GM12878 (cell line): ENCODE data around the gene EXOSC6. TPM values are rescaled to one million over a fixed set of nuclear protein-coding genes. Genes with fewer than 3 reads are reported as not detected.

Experiments
- CREB1 ChIP-seq: IDR thresholded peaks from 2 replicates; pipeline ENCODE4 v1.6.1; 2012; ENCODE audit warnings: low read depth, mild to moderate bottlenecking, inconsistent platforms
- EZH2 ChIP-seq: IDR thresholded peaks from 2 replicates; pipeline ENCODE4 v1.6.1; 2012; ENCODE audit warnings: low read depth, mild to moderate bottlenecking, control low read depth, inconsistent platforms, low read length, borderline replicate concordance; ENCODE audit not compliant: control insufficient read depth
- FOXM1 ChIP-seq: IDR thresholded peaks from 2 replicates; pipeline ENCODE4 v1.6.1; 2012; ENCODE audit warnings: low read depth, mild to moderate bottlenecking, inconsistent platforms, low read length, moderate library complexity
- JUNB ChIP-seq: IDR thresholded peaks from 2 replicates; pipeline ENCODE4 v1.6.1; 2016; ENCODE audit warnings: antibody characterized with exemption, mild to moderate bottlenecking
- MTA2 ChIP-seq: fragments of 450-650 bp; IDR thresholded peaks from 2 replicates; pipeline ENCODE4 v1.6.1; 2016; ENCODE audit warnings: low read depth, mild to moderate bottlenecking, moderate library complexity
- MYB ChIP-seq: fragments of 150-350 bp; IDR thresholded peaks from 2 replicates; pipeline ENCODE4 v1.6.1; 2014; ENCODE audit warnings: mild to moderate bottlenecking, low read depth, low read length, borderline replicate concordance
- NRF1 ChIP-seq: conservative IDR thresholded peaks from 2 replicates; pipeline ENCODE4 v1.6.1; 2011; ENCODE audit warnings: mild to moderate bottlenecking, low read depth, low read length, improper control_type of control experiment
- PAX5 ChIP-seq: IDR thresholded peaks from 2 replicates; pipeline ENCODE4 v1.6.1; 2011; ENCODE audit warnings: low read depth, low read length, borderline replicate concordance
- PRDM15 ChIP-seq: fragments of 450-650 bp; formaldehyde crosslinking; IDR thresholded peaks from 2 replicates; pipeline ENCODE4 v1.4.0; 2020; ENCODE audit warnings: mild to moderate bottlenecking, moderate library complexity
- RBBP5 ChIP-seq: fragments of 200-600 bp; sonication (generic); conservative IDR thresholded peaks from 2 replicates; pipeline ENCODE4 v1.6.1; 2016
- RELA ChIP-seq: fragments of 450-650 bp; IDR thresholded peaks from 2 replicates; pipeline ENCODE4 v1.8.0; 2014; ENCODE audit warnings: borderline replicate concordance; ENCODE audit not compliant: partially characterized antibody
- RFX5 ChIP-seq: IDR thresholded peaks from 2 replicates; pipeline ENCODE4 v1.6.1; 2011; ENCODE audit warnings: low read depth, low read length, improper control_type of control experiment
- RUNX3 ChIP-seq: IDR thresholded peaks from 2 replicates; pipeline ENCODE4 v1.6.1; 2012; ENCODE audit warnings: low read length, inconsistent platforms
- SMAD5 ChIP-seq: IDR thresholded peaks from 2 replicates; pipeline ENCODE4 v1.6.1; 2016; ENCODE audit warnings: antibody characterized with exemption, low read depth
- SPI1 ChIP-seq: IDR thresholded peaks from 2 replicates; pipeline ENCODE4 v1.6.1; 2011; ENCODE audit warnings: low read depth, mild to moderate bottlenecking, low read length, moderate library complexity, borderline replicate concordance; ENCODE audit not compliant: insufficient read depth
- SRF ChIP-seq, 2 experiments: IDR thresholded peaks; 2 replicates each; pipeline ENCODE4 v1.6.1; 2011; ENCODE audit warnings: low read depth in 2 of 2, low read length in 2 of 2, mild to moderate bottlenecking in 1 of 2, moderate library complexity in 1 of 2
- TCF7 ChIP-seq: IDR thresholded peaks from 2 replicates; pipeline ENCODE4 v1.6.1; 2014; ENCODE audit warnings: antibody characterized with exemption, borderline replicate concordance
- ZNF384 ChIP-seq: IDR thresholded peaks from 2 replicates; pipeline ENCODE4 v1.6.1; 2012; ENCODE audit warnings: low read depth, mild to moderate bottlenecking, low read length, improper control_type of control experiment, borderline replicate concordance
- polyA plus RNA-seq, 11 experiments: library from polyadenylated mRNA; depleted of rRNA in 4 of 11; unstranded in 6 of 11; stranded (reverse) in 5 of 11; fragments of >200 nt; fragmentation: Nextera tagmentation in 4 of 11; fragmentation: Illumina TruSeq in 1 of 11; extraction: Ambion mirVana in 4 of 11; extraction: Trizol in 1 of 11; gene quantifications; 1 replicate in 1 of 11; 2 replicates in 10 of 11; pipeline versions ENCODE4 v1.2.1 to v1.2.3, GENCODE V29; 2011 to 2016; ENCODE audit warnings: inconsistent platforms in 2 of 11, missing spikeins in 2 of 11, low read depth in 1 of 11
- total RNA-seq, 4 experiments: library from RNA; depleted of rRNA in 3 of 4; stranded (reverse); fragments of >200 nt in 3 of 4; fragmentation: Illumina TruSeq in 1 of 4; extraction: Trizol in 1 of 4; gene quantifications; 2 replicates each; pipeline versions ENCODE4 v1.2.1 to v1.2.3, GENCODE V29; 2013 to 2021
- TF ChIP-seq, protein P1 (sequence below): IDR thresholded peaks from 2 replicates; pipeline ENCODE4 v1.6.1; 2012; ENCODE audit warnings: improper control_type of control experiment, low read depth, low read length; ENCODE audit not compliant: insufficient replicate concordance

The EXOSC6 gene
- total and polyA plus RNA-seq, 10 of the 15 experiments (the other 5 are each of a cell fraction or from before 2014, with no cell fraction given): 8.2 to 27.5 (median 14.5) TPM

- TF ChIP-seq, protein P1, sequence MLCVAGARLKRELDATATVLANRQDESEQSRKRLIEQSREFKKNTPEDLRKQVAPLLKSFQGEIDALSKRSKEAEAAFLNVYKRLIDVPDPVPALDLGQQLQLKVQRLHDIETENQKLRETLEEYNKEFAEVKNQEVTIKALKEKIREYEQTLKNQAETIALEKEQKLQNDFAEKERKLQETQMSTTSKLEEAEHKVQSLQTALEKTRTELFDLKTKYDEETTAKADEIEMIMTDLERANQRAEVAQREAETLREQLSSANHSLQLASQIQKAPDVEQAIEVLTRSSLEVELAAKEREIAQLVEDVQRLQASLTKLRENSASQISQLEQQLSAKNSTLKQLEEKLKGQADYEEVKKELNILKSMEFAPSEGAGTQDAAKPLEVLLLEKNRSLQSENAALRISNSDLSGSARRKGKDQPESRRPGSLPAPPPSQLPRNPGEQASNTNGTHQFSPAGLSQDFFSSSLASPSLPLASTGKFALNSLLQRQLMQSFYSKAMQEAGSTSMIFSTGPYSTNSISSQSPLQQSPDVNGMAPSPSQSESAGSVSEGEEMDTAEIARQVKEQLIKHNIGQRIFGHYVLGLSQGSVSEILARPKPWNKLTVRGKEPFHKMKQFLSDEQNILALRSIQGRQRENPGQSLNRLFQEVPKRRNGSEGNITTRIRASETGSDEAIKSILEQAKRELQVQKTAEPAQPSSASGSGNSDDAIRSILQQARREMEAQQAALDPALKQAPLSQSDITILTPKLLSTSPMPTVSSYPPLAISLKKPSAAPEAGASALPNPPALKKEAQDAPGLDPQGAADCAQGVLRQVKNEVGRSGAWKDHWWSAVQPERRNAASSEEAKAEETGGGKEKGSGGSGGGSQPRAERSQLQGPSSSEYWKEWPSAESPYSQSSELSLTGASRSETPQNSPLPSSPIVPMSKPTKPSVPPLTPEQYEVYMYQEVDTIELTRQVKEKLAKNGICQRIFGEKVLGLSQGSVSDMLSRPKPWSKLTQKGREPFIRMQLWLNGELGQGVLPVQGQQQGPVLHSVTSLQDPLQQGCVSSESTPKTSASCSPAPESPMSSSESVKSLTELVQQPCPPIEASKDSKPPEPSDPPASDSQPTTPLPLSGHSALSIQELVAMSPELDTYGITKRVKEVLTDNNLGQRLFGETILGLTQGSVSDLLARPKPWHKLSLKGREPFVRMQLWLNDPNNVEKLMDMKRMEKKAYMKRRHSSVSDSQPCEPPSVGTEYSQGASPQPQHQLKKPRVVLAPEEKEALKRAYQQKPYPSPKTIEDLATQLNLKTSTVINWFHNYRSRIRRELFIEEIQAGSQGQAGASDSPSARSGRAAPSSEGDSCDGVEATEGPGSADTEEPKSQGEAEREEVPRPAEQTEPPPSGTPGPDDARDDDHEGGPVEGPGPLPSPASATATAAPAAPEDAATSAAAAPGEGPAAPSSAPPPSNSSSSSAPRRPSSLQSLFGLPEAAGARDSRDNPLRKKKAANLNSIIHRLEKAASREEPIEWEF: no peak
- no peak for TF ChIP-seq ZNF384
- peak; percentile 75 for TF ChIP-seq RELA
- no peak for TF ChIP-seq PAX5
- no peak for TF ChIP-seq JUNB
- TF ChIP-seq SRF (IDR thresholded peaks at IDR 0.05; ENCODE audit: low read depth in 2 of 2, low read length in 2 of 2): 0 out of 4 replicates have a peak, but pooled peaks of 1 of the 2 experiments have one; percentile 12
- TF ChIP-seq SMAD5: peak; percentile 94
- TF ChIP-seq SPI1: no peak
- no peak for TF ChIP-seq RBBP5
- peak; percentile 74 for TF ChIP-seq CREB1
- TF ChIP-seq MTA2: no peak
- TF ChIP-seq NRF1: peak; percentile 73
- peak; percentile 55; the same call in 1 of the 2 replicates for TF ChIP-seq FOXM1
- no peak for TF ChIP-seq PRDM15 (CRISPR knock-in tag)
- peak; percentile 37; the same call in 1 of the 2 replicates for TF ChIP-seq MYB
- TF ChIP-seq RUNX3: peak; percentile 65
- TF ChIP-seq RFX5: no peak
- TF ChIP-seq EZH2: no peak
- no peak for TF ChIP-seq TCF7
Observed at GRCh38 chr16:70251629-70252354, at the start of gene EXOSC6 (continued).
